Common myeloid progenitor, CD34-positive (primary cell): Measurements from ENCODE around the gene FOXP4.

Experiments
- CTCF ChIA-PET: fragments of 350-600 bp; sonication (Branson Sonifier 250); formaldehyde crosslinking; loops from one replicate; lab custom pipeline; 2021; ENCODE audit warnings: antibody characterized with exemption; lab: Charles Lee
- POLR2A ChIA-PET: fragments of 350-600 bp; sonication (Branson Sonifier 250); formaldehyde crosslinking; loops from one replicate; lab custom pipeline; 2021; ENCODE audit warnings: antibody characterized with exemption; lab: Charles Lee
- DNase-seq, 3 donors: peaks; one replicate each; pipeline versions ENCODE4 v3.0.0 to v3.0.0-alpha.2; 2013
- H3K27ac ChIP-seq, 2 experiments: 1 replicate in 1 of 2; 2 replicates in 1 of 2; pipeline ENCODE4 v1.7.0; 2013; ENCODE audit warnings: inconsistent platforms in 2 of 2, low read length in 2 of 2, mild to moderate bottlenecking in 2 of 2, low read depth in 1 of 2, moderate library complexity in 1 of 2; ENCODE audit not compliant: severe bottlenecking in 2 of 2, insufficient read depth in 1 of 2, poor library complexity in 1 of 2
- H3K27me3 ChIP-seq, 5 experiments: replicated peaks in 2 of 5; 1 replicate in 3 of 5; 2 replicates in 2 of 5; pipeline versions ENCODE4 v1.6.1 to v1.7.0; 2013; ENCODE audit warnings: low read length in 4 of 5, mild to moderate bottlenecking in 2 of 5, moderate library complexity in 2 of 5, inconsistent platforms in 1 of 5; ENCODE audit not compliant: insufficient read depth in 5 of 5, control insufficient read depth in 4 of 5
- H3K36me3 ChIP-seq, 4 experiments: 1 replicate in 2 of 4; 2 replicates in 2 of 4; pipeline versions ENCODE4 v1.6.1 to v1.7.0; 2013; ENCODE audit warnings: low read length in 3 of 4, control low read depth in 1 of 4, mild to moderate bottlenecking in 1 of 4; ENCODE audit not compliant: control insufficient read depth in 4 of 4, insufficient read depth in 4 of 4
- H3K4me1 ChIP-seq, 4 experiments: 1 replicate in 3 of 4; 2 replicates in 1 of 4; pipeline versions ENCODE4 v1.6.1 to v1.7.1; 2013; ENCODE audit warnings: low read length in 3 of 4, mild to moderate bottlenecking in 3 of 4, control low read depth in 1 of 4, inconsistent platforms in 1 of 4, moderate library complexity in 1 of 4; ENCODE audit not compliant: control insufficient read depth in 4 of 4, insufficient read depth in 4 of 4; ENCODE audit errors: control extremely low read depth in 1 of 4
- H3K4me3 ChIP-seq, 7 experiments: 1 replicate in 4 of 7; 2 replicates in 3 of 7; pipeline versions ENCODE4 v1.5.1 to v1.7.0; 2013; ENCODE audit warnings: mild to moderate bottlenecking in 7 of 7, low read length in 6 of 7, moderate library complexity in 6 of 7, inconsistent platforms in 2 of 7, low read depth in 2 of 7, control low read depth in 1 of 7; ENCODE audit not compliant: insufficient read depth in 4 of 7, control insufficient read depth in 1 of 7; ENCODE audit errors: extremely low read depth in 1 of 7
- H3K9me3 ChIP-seq, 5 experiments: 1 replicate in 4 of 5; 2 replicates in 1 of 5; pipeline versions ENCODE4 v1.6.1 to v1.7.1; 2013; ENCODE audit warnings: low read length in 4 of 5, mild to moderate bottlenecking in 2 of 5, inconsistent platforms in 1 of 5, low read depth in 1 of 5, moderate library complexity in 1 of 5; ENCODE audit not compliant: control insufficient read depth in 4 of 5, insufficient read depth in 2 of 5; ENCODE audit errors: control extremely low read depth in 1 of 5
- WGBS: methylation state at CpG from one replicate; pipeline ENCODE4 v1.1.5; 2013; ENCODE audit not compliant: insufficient coverage; 5-methylcytosine and 5-hydroxymethylcytosine counted together

FOXP4 gene

GRCh38 chr6:41593839-41594238, 47.7 kb downstream of the FOXP4 start:
- Histone ChIP-seq H3K4me3 (no peak overlapping the region), H3K27ac (no peak overlapping the region), H3K4me1 (no peaks in the 10 kb centered on the region), H3K36me3 (peaks cover 0 to 4% (median 2%) of the 10 kb centered on the region in 4 experiments), H3K9me3 (no peaks in the 10 kb centered on the region), H3K27me3 (no peaks in the 10 kb centered on the region)
- 99% methylated on average over 8 of the region's 11 CpGs for WGBS
- CTCF ChIA-PET = interaction anchor here (0.7 to 4.5 kb wide), 10 partner anchors 9 to 226 kb away, joined by 3 to 19 read pairs (median 12); no protein-coding TSS in a partner anchor
- POLR2A ChIA-PET = no interaction called here
- DNase-seq = no peak

- POLR2A ChIA-PET = no interaction called here
- Histone ChIP-seq H3K4me1 (no peaks in the 10 kb centered on the region), H3K27ac (no peak overlapping the region), H3K27me3 (no peaks in the 10 kb centered on the region), H3K4me3 (no peak overlapping the region), H3K36me3 (peaks cover 0 to 4% (median under 1%) of the 10 kb centered on the region in 4 experiments), H3K9me3 (no peaks in the 10 kb centered on the region)
- WGBS = 95% methylated on average over 4 of the region's 5 CpGs
- CTCF ChIA-PET = interaction anchor here (0.7 to 4.5 kb wide), 12 partner anchors 9 to 226 kb away, joined by 3 to 19 read pairs (median 8); no protein-coding TSS in a partner anchor
- DNase-seq = no peak
Observed at GRCh38 chr6:41594326-41594725, 48.1 kb downstream of the FOXP4 start.

GRCh38 chr6:41594766-41595165, 48.6 kb downstream of the FOXP4 start:
- H3K27me3 ChIP-seq = no peaks in the 10 kb centered on the region
- no peak for DNase-seq
- no peak overlapping the region for H3K27ac ChIP-seq
- H3K4me1 ChIP-seq = no peaks in the 10 kb centered on the region
- POLR2A ChIA-PET = no interaction called here
- H3K9me3 ChIP-seq = no peaks in the 10 kb centered on the region
- WGBS = 100% methylated on average over 4 of the region's 15 CpGs
- CTCF ChIA-PET = interaction anchor here (0.5 to 4.5 kb wide), 16 partner anchors 8 to 484 kb away, joined by 3 to 19 read pairs (median 6); no protein-coding TSS in a partner anchor
- no peak overlapping the region for H3K4me3 ChIP-seq
- H3K36me3 ChIP-seq = peaks cover 0 to 4% (median 0%) of the 10 kb centered on the region in 4 experiments

- peaks cover 0 to 4% (median 0%) of the 10 kb centered on the region in 4 experiments for H3K36me3 ChIP-seq
- no peaks in the 10 kb centered on the region for H3K9me3 ChIP-seq
- WGBS = 100% methylated on average over 1 of the region's 6 CpGs
- POLR2A ChIA-PET = no interaction called here
- no peak for DNase-seq
- H3K4me3 ChIP-seq = no peak overlapping the region
- H3K27ac ChIP-seq = no peak overlapping the region
- H3K27me3 ChIP-seq = no peaks in the 10 kb centered on the region
- H3K4me1 ChIP-seq = no peaks in the 10 kb centered on the region
- CTCF ChIA-PET = interaction anchor here (0.5 to 4.5 kb wide), 12 partner anchors 8 to 484 kb away, joined by 3 to 19 read pairs (median 8); no protein-coding TSS in a partner anchor
Observed at GRCh38 chr6:41595166-41595565, 49.0 kb downstream of the FOXP4 start.

- ChIA-PET CTCF (interaction anchor here (1.1 to 4.5 kb wide), 7 partner anchors 9 to 229 kb away, joined by 3 to 19 read pairs (median 13); no protein-coding TSS in a partner anchor), POLR2A (no interaction called here)
- Histone ChIP-seq H3K9me3 (no peaks in the 10 kb centered on the region), H3K4me3 (no peak overlapping the region), H3K4me1 (no peaks in the 10 kb centered on the region), H3K36me3 (peaks cover 0 to 4% (median 0%) of the 10 kb centered on the region in 4 experiments), H3K27ac (no peak overlapping the region), H3K27me3 (no peaks in the 10 kb centered on the region)
- 100% methylated on average over 8 of the region's 10 CpGs for WGBS
- DNase-seq = no peak
Observed at GRCh38 chr6:41596096-41596685, 50.0 kb downstream of the FOXP4 start.

- Histone ChIP-seq H3K27ac (no peak overlapping the region), H3K36me3 (peaks cover 0 to 4% (median 0%) of the 10 kb centered on the region in 4 experiments), H3K27me3 (no peaks in the 10 kb centered on the region), H3K4me3 (no peak overlapping the region), H3K4me1 (no peaks in the 10 kb centered on the region), H3K9me3 (no peaks in the 10 kb centered on the region)
- no peak for DNase-seq
- POLR2A ChIA-PET = no interaction called here
- WGBS = 96% methylated on average over 7 of the region's 11 CpGs
- CTCF ChIA-PET = interaction anchor here (0.7 to 4.5 kb wide), 5 partner anchors 84 to 229 kb away, joined by 3 to 19 read pairs (median 18); no protein-coding TSS in a partner anchor
Observed at GRCh38 chr6:41596807-41597206, 50.6 kb downstream of the FOXP4 start.
